GM10266 (cell line): ENCODE measurements around the gene AK3.
"Not testable (repeated sequence)": the region's sequence is repeated elsewhere in the genome, so short reads cannot be mapped to it uniquely, and the experiment has no call there.

ENCODE experiments used
- DNase-seq: peaks from one replicate; pipeline ENCODE4 v3.0.0; 2012; ENCODE audit errors: extremely low spot score
- TF ChIP-seq, protein P1 (sequence below): IDR thresholded peaks from 2 replicates; pipeline ENCODE4 v1.5.1; 2012; ENCODE audit warnings: mild to moderate bottlenecking, low read depth; ENCODE audit not compliant: control insufficient read depth, insufficient read depth; ENCODE audit errors: missing control alignments

Gene AK3

GRCh38 chr9:4760122-4760521, 19.1 kb upstream of the AK3 start:
- DNase-seq, result no peak
- TF ChIP-seq, protein P1, sequence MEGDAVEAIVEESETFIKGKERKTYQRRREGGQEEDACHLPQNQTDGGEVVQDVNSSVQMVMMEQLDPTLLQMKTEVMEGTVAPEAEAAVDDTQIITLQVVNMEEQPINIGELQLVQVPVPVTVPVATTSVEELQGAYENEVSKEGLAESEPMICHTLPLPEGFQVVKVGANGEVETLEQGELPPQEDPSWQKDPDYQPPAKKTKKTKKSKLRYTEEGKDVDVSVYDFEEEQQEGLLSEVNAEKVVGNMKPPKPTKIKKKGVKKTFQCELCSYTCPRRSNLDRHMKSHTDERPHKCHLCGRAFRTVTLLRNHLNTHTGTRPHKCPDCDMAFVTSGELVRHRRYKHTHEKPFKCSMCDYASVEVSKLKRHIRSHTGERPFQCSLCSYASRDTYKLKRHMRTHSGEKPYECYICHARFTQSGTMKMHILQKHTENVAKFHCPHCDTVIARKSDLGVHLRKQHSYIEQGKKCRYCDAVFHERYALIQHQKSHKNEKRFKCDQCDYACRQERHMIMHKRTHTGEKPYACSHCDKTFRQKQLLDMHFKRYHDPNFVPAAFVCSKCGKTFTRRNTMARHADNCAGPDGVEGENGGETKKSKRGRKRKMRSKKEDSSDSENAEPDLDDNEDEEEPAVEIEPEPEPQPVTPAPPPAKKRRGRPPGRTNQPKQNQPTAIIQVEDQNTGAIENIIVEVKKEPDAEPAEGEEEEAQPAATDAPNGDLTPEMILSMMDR, result no peak

DNA sequence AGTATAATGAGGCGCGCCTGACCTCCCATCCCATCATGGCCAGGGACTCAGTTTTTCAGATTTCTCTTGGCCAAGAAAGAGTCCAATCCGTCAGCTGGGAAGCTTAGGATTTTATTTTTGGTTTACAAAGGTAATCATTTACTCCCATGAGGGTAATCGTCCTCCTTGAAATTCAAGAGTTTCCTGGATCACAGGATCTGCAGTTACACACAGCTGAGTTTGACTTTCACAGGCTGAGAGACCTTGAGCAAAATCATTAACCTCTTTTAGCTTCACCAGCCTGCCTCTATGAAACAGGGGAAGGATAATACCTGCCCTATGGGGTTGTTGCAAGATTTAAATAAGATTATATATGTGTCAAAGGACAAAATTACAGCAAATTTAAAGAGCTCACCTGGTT, 15.4 kb upstream of the AK3 start:
- no peak for DNase-seq
- TF ChIP-seq, protein P1, result no peak

- TF ChIP-seq, protein P1, result no peak
- peak; percentile 29 for DNase-seq
These were observed 14.1 kb upstream of the AK3 start for GRCh38 chr9:4755026-4755609.

GRCh38 chr9:4754530-4754929, 13.5 kb upstream of the AK3 start:
- DNase-seq, result not testable (repeated sequence)

DNA sequence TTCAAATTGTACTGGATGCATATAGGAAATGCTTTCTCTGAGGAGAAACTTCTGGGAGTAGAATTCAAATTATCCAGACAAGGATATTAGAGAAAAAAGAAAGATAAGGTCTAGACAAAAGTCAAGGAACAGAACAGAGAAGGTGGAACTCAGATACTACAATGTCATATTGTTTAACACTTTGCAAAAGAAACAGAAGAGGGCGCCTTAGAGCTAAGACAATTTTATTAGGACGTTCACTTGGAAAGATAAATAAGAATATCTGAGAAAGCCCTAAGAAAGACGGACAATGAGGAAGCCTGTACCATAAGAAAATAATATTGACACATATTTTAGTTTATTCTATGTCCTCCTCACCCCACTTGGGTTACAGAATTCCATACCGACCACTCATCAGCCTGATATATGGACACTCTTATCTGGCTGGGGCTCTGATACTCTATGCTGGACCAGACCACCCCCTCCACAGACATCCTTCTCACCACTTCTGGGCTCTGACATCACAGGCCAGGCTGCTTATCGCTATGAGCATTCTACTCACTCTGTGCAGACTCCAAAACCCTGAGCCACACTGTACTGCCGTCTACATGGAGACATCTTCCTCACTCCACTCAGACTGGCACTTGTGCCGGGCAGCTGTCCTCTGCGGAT, 9.1 kb upstream of the AK3 start:
- TF ChIP-seq, protein P1, result peak; percentile 63
- peak; percentile 35 for DNase-seq

DNA sequence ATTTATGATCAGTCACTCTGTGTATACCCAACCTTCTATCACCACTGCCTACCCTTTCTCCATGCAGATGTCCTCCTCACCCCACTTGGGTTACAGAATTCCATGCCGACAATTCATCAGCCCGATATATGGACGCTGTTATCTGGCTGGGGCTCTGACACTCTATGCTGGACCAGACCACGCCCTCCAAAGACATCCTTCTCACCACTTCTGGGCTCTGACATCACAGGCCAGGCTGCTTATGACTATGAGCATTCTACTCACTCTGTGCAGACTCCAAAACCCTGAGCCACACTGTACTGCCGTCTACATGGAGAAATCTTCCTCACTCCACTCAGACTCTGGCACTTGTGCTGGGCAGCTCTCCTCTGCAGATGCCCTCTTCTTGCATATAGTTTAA, 7.6 kb upstream of the AK3 start:
- no peak for DNase-seq
- TF ChIP-seq, protein P1, result no peak

DNA sequence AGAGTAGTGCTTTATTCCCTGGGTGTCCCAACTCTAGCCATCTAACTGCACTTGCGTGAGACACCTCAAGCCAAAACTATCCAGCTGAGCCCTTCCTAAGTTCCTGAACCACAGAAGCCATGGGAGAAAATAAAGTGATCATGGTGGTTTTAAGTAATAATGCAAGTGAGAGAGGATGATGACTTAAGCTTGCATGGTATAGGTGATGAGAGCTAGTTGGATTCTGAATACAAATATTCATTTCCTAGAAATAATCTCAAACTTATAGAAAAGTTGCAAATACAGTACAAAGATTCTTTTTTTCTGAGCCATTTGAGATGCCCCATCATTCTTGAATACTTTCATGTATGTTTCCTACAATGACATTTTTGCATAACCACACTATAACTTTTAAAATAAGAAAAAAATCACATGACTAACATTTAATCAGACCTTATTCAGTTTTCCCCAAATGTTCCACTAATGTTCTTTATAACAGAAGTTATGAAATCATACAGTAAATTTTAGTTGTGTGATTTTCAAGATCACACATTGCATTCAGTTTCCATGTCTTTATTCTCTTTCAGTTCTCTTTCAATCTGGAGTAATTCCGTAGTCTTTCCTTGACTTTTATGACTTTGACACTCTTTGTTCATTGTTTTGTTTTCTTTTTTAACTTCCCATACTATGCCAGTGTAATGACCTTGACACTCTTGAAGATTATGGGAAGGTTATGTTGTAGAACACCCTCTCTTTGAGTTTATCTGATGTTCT, 5.5 kb upstream of the AK3 start:
- DNase-seq, result no peak
- TF ChIP-seq, protein P1, result no peak
